HepG2 (cell line): ENCODE results near the gene RPL38. TPM values are rescaled to one million over a fixed set of nuclear protein-coding genes. Genes with fewer than 3 reads are reported as not detected.

Experiments used
- ATAC-seq: fragments of 200-7000 bp; cut with Tn5 transposase; 3 replicates; pipeline ENCODE4 v1.9.1; 2020; ENCODE audit warnings: mild to moderate bottlenecking, moderate library complexity
- BruUV-seq: library from RNA; stranded (reverse); fragments of 400-500 nt; replicated peaks from 2 replicates; lab custom pipeline; 2021; lab: Mats Ljungman, UMichigan
- CTCF ChIA-PET: fragments of 300-600 bp; formaldehyde crosslinking; extraction: SDS; loops from one replicate; lab custom pipeline; 2021; ENCODE audit warnings: low total read pairs, inconsistent platforms, low intra/inter-chr PET ratio; lab: Yijun Ruan, JAX
- POLR2A ChIA-PET: fragments of 350-600 bp; sonication (Branson Sonifier 250); formaldehyde crosslinking; loops from one replicate; lab custom pipeline; 2020; ENCODE audit warnings: antibody characterized with exemption, inconsistent platforms; lab: Yijun Ruan, JAX
- DNase-seq: peaks from one replicate; pipeline ENCODE4 v3.0.0-alpha.2; 2015; ENCODE audit warnings: low spot score
- FAIRE-seq: peaks from 3 replicates; lab custom pipeline; 2011; peaks lifted over from hg19 to GRCh38; lab: Jason Lieb, UNC
- H2AFZ ChIP-seq: one replicate; pipeline ENCODE4 v1.6.1; 2011; ENCODE audit warnings: low read length, inconsistent platforms
- H3K27ac ChIP-seq: fragments of 300-600 bp; 3 replicates; pipeline ENCODE4 v1.8.0; 2011; ENCODE audit warnings: mixed run types, mild to moderate bottlenecking, mixed read lengths, low read length, inconsistent platforms; ENCODE audit not compliant: insufficient read depth; ENCODE audit errors: extremely low read length
- H3K27me3 ChIP-seq, 2 experiments: fragments of 200-600 bp in 1 of 2; 2 replicates in 1 of 2; 3 replicates in 1 of 2; pipeline versions ENCODE4 v1.6.0 to v1.8.0; 2011; ENCODE audit warnings: low read length in 2 of 2, mild to moderate bottlenecking in 2 of 2, moderate library complexity in 2 of 2, inconsistent platforms in 1 of 2; ENCODE audit not compliant: insufficient read depth in 2 of 2, control insufficient read depth in 1 of 2
- H3K36me3 ChIP-seq, 2 experiments: fragments of 200-600 bp in 1 of 2; replicated peaks in 1 of 2; 2 replicates in 1 of 2; 3 replicates in 1 of 2; pipeline versions ENCODE4 v1.5.1 to v1.8.0; 2011; ENCODE audit warnings: low read length in 2 of 2, inconsistent platforms in 1 of 2; ENCODE audit not compliant: insufficient read depth in 2 of 2, control insufficient read depth in 1 of 2
- H3K4me1 ChIP-seq: 2 replicates; pipeline ENCODE4 v1.5.1; 2012; ENCODE audit warnings: low read length, inconsistent platforms; ENCODE audit not compliant: insufficient read depth
- H3K4me2 ChIP-seq: 2 replicates; pipeline ENCODE4 v1.6.0; 2011; ENCODE audit warnings: low read depth, low read length, inconsistent platforms
- H3K4me3 ChIP-seq, 3 experiments: fragments of 200-600 bp in 1 of 3; sonication (generic), shearing (Covaris generic) in 1 of 3; replicated peaks in 1 of 3; 2 replicates each; pipeline ENCODE4 v1.5.1; 2011 to 2016; ENCODE audit warnings: low read length in 3 of 3, inconsistent platforms in 2 of 3, low read depth in 2 of 3, mild to moderate bottlenecking in 2 of 3, control low read depth in 1 of 3, mixed read lengths in 1 of 3; ENCODE audit not compliant: insufficient read depth in 1 of 3
- H3K79me2 ChIP-seq: one replicate; pipeline ENCODE4 v1.6.1; 2011; ENCODE audit warnings: low read length, inconsistent platforms; ENCODE audit not compliant: insufficient read depth
- H3K9ac ChIP-seq: 2 replicates; pipeline ENCODE4 v1.6.0; 2011; ENCODE audit warnings: mild to moderate bottlenecking, low read depth, low read length, inconsistent platforms; ENCODE audit not compliant: insufficient read depth
- H3K9me3 ChIP-seq: 2 replicates; pipeline ENCODE4 v1.5.1; 2012; ENCODE audit warnings: mild to moderate bottlenecking, low read length
- H4K20me1 ChIP-seq: 2 replicates; pipeline ENCODE4 v1.6.0; 2011; ENCODE audit warnings: inconsistent platforms, mild to moderate bottlenecking, low read length, moderate library complexity; ENCODE audit not compliant: insufficient read depth
- ETV6 ChIP-seq: sonication (generic); formaldehyde crosslinking; conservative IDR thresholded peaks from 2 replicates; pipeline ENCODE4 v1.4.0; 2020; ENCODE audit warnings: missing genetic modification reagents
- FOXC1 ChIP-seq: sonication (generic); formaldehyde crosslinking; IDR thresholded peaks from 2 replicates; pipeline ENCODE4 v1.8.0; 2022; ENCODE audit warnings: mild to moderate bottlenecking, missing genetic modification reagents, borderline replicate concordance
- GFI1 ChIP-seq: sonication (generic); formaldehyde crosslinking; IDR thresholded peaks from 2 replicates; pipeline ENCODE4 v1.5.0; 2020; ENCODE audit warnings: missing genetic modification reagents, mild to moderate bottlenecking, borderline replicate concordance
- KLF13 ChIP-seq: sonication (generic); formaldehyde crosslinking; IDR thresholded peaks from 2 replicates; pipeline ENCODE4 v1.4.0; 2020; ENCODE audit warnings: mild to moderate bottlenecking, missing genetic modification reagents
- SMARCC2 ChIP-seq: fragments of 450-650 bp; IDR thresholded peaks from 2 replicates; pipeline ENCODE4 v1.6.1; 2017; ENCODE audit warnings: antibody characterized with exemption, mild to moderate bottlenecking
- SYNCRIP ChIP-seq: fragments of 200-400 bp; formaldehyde crosslinking; IDR thresholded peaks from 2 replicates; pipeline ENCODE4 v1.6.1; 2018; ENCODE audit warnings: mild to moderate bottlenecking, low read depth, low read length; ENCODE audit not compliant: insufficient read depth
- WIZ ChIP-seq: sonication (generic); formaldehyde crosslinking; IDR thresholded peaks from 2 replicates; pipeline ENCODE4 v1.5.1; 2020; ENCODE audit warnings: mild to moderate bottlenecking, missing genetic modification reagents
- ZNF142 ChIP-seq: sonication (generic); formaldehyde crosslinking; IDR thresholded peaks from 2 replicates; pipeline ENCODE4 v1.4.0; 2020; ENCODE audit warnings: missing genetic modification reagents
- ZNF264 ChIP-seq: sonication (generic); formaldehyde crosslinking; IDR thresholded peaks from 2 replicates; pipeline ENCODE4 v1.4.0; 2020; ENCODE audit warnings: missing genetic modification reagents
- ZNF446 ChIP-seq: sonication (generic); formaldehyde crosslinking; IDR thresholded peaks from 2 replicates; pipeline ENCODE4 v1.5.0; 2020; ENCODE audit warnings: mild to moderate bottlenecking, missing genetic modification reagents
- ZNF563 ChIP-seq: sonication (generic); formaldehyde crosslinking; IDR thresholded peaks from 2 replicates; pipeline ENCODE4 v1.8.0; 2022; ENCODE audit warnings: mild to moderate bottlenecking, moderate library complexity, missing genetic modification reagents
- ZSCAN21 ChIP-seq: sonication (generic); formaldehyde crosslinking; IDR thresholded peaks from 2 replicates; pipeline ENCODE4 v1.8.0; 2022; ENCODE audit warnings: mild to moderate bottlenecking, missing genetic modification reagents, moderate library complexity, borderline replicate concordance
- WGBS: methylation state at CpG from one replicate; pipeline ENCODE4 v1.1.6; 2017; ENCODE audit warnings: low lambda C conversion rate; 5-methylcytosine and 5-hydroxymethylcytosine counted together
- in situ Hi-C: cut with HindIII; loops from 2 replicates; pipeline ENCODE4 v1.10.0; 2017; ENCODE audit warnings: low pct_unique_long_range_greater_than_20kb; ENCODE audit not compliant: extremely low pct_ligation_motif_present
- intact Hi-C: fragments of 100-400 bp; cut with micrococcal nuclease; formaldehyde crosslinking; loops from one replicate; pipeline ENCODE4 v1.10.0; 2022; ENCODE audit not compliant: unreplicated experiment
- polyA plus RNA-seq, 8 experiments: library from polyadenylated mRNA; depleted of rRNA in 3 of 8; stranded (reverse) in 7 of 8; unstranded in 1 of 8; fragments of >200 nt; fragmentation: Illumina TruSeq in 4 of 8; extraction: Trizol in 4 of 8; gene quantifications; 2 replicates each; pipeline versions ENCODE4 v1.2.1 to v1.2.3, GENCODE V29; 2011 to 2016; ENCODE audit warnings: low read depth in 4 of 8, missing spikeins in 1 of 8, mixed read lengths in 1 of 8; ENCODE audit not compliant: insufficient read depth in 1 of 8
- total RNA-seq, 5 experiments: library from RNA; depleted of rRNA; stranded (reverse); fragments of >200 nt; fragmentation: Illumina TruSeq; extraction: Trizol; gene quantifications; 2 replicates each; pipeline ENCODE4 v1.2.3, GENCODE V29; 2016; ENCODE audit warnings: low read depth in 1 of 5
- TF ChIP-seq, protein P1 (sequence below): sonication (generic); formaldehyde crosslinking; IDR thresholded peaks from 2 replicates; pipeline ENCODE4 v1.8.0; 2022; ENCODE audit warnings: low read depth, missing genetic modification reagents

The RPL38 gene
- total and polyA plus RNA-seq, 2 of the 13 experiments (the other 11 are each of a cell fraction or from before 2014, with no cell fraction given), result 2,370 to 2,372 TPM

GRCh38 chr17:74190807-74191406 lies 12.6 kb upstream of the RPL38 start:
- in situ Hi-C loops, result no loop called here
- POLR2A ChIA-PET, result no interaction called here
- intact Hi-C loops, result no loop called here
- no peak for TF ChIP-seq KLF13 (CRISPR knock-in tag)
- peak; percentile 39; the same call in 1 of the 2 replicates for TF ChIP-seq ZNF264 (CRISPR knock-in tag)
- no peak for TF ChIP-seq SMARCC2
- TF ChIP-seq ETV6 (CRISPR knock-in tag), result peak; percentile 69; the same call in 1 of the 2 replicates
- no peak for TF ChIP-seq GFI1
- TF ChIP-seq SYNCRIP, result no peak
- no peak for TF ChIP-seq FOXC1 (CRISPR knock-in tag)
- peak; percentile 74; the same call in 1 of the 2 replicates for TF ChIP-seq ZNF142 (CRISPR knock-in tag)
- peak; percentile 69; the same call in 1 of the 2 replicates for TF ChIP-seq ZNF563 (CRISPR knock-in tag)
- peak; percentile 57; the same call in 1 of the 2 replicates for TF ChIP-seq ZSCAN21
- TF ChIP-seq WIZ, result peak; percentile 96
- TF ChIP-seq, protein P1, sequence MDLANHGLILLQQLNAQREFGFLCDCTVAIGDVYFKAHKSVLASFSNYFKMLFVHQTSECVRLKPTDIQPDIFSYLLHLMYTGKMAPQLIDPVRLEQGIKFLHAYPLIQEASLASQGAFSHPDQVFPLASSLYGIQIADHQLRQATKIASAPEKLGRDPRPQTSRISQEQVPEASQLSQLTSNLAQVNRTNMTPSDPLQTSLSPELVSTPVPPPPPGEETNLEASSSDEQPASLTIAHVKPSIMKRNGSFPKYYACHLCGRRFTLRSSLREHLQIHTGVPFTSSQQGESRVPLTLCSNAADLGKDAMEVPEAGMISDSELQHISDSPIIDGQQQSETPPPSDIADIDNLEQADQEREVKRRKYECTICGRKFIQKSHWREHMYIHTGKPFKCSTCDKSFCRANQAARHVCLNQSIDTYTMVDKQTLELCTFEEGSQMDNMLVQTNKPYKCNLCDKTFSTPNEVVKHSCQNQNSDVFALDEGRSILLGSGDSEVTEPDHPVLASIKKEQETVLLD (CRISPR knock-in tag), result no peak
- peak; percentile 65 for TF ChIP-seq ZNF446 (CRISPR knock-in tag)

More at GRCh38 chr17:74190807-74191406, 12.6 kb upstream of the RPL38 start:
- Histone ChIP-seq H3K27me3 (peaks cover 6 to 32% of the 10 kb centered on the region in 2 experiments), H3K4me1 (peaks cover 14% of the 10 kb centered on the region), H3K4me2 (no peak overlapping the region), H3K27ac (no peak overlapping the region), H4K20me1 (no peaks in the 10 kb centered on the region), H3K9ac (no peak overlapping the region), H3K4me3 (no peak overlapping the region), H3K79me2 (no peaks in the 10 kb centered on the region), H3K9me3 (no peaks in the 10 kb centered on the region), H3K36me3 (no peaks in the 10 kb centered on the region), H2AFZ (no peak overlapping the region)
- DNase-seq, result peak; percentile 20
- peak; percentile 43 for FAIRE-seq
- WGBS, result 13% methylated on average over 5 of the region's 6 CpGs
- ATAC-seq, result peak; percentile 41
- no TSS peak for BruUV-seq
- CTCF ChIA-PET, result no interaction called here
